ENCODE data around the gene MPPED2.

MPPED2 gene

GRCh38 chr11:30489511-30489910, 96.6 kb downstream of the MPPED2 start:
- no peaks in the 10 kb centered on the region for H3K36me3 ChIP-seq (ENCODE audit: control insufficient read depth in 4 of 4, insufficient read depth in 4 of 4, low read length in 3 of 4)
- H3K4me3 ChIP-seq (ENCODE audit: control insufficient read depth in 1 of 7, extremely low read depth in 1 of 7, insufficient read depth in 4 of 7, low read depth in 2 of 7, low read length in 6 of 7): no peak overlapping the region
- no peaks in the 10 kb centered on the region for H3K27me3 ChIP-seq (replicated peaks in 2 of 5; ENCODE audit: control insufficient read depth in 4 of 5, insufficient read depth in 5 of 5, low read length in 4 of 5)
- no peak for DNase-seq
- POLR2A ChIA-PET: no interaction called here
- H3K9me3 ChIP-seq (ENCODE audit: control extremely low read depth in 1 of 5, control insufficient read depth in 4 of 5, insufficient read depth in 2 of 5, low read depth in 1 of 5, low read length in 4 of 5): no peaks in the 10 kb centered on the region
- WGBS (ENCODE audit: insufficient coverage): 88% methylated on average over 2 of the region's 4 CpGs
- peaks cover 6 to 47% (median 18%) of the 10 kb centered on the region in 4 experiments for H3K4me1 ChIP-seq (ENCODE audit: control extremely low read depth in 1 of 4, control insufficient read depth in 4 of 4, insufficient read depth in 4 of 4, low read length in 3 of 4)
- CTCF ChIA-PET: interaction anchor here (0.6 to 1.0 kb wide), 3 partner anchors 27 to 144 kb away, joined by 3 to 4 read pairs (median 3); no protein-coding TSS in a partner anchor
- no peak overlapping the region for H3K27ac ChIP-seq (ENCODE audit: insufficient read depth in 1 of 2, low read depth in 1 of 2, low read length in 2 of 2, poor library complexity in 1 of 2, severe bottlenecking in 2 of 2)

- H3K4me1 ChIP-seq (ENCODE audit: control extremely low read depth in 1 of 4, control insufficient read depth in 4 of 4, insufficient read depth in 4 of 4, low read length in 3 of 4): peaks cover 6 to 51% (median 18%) of the 10 kb centered on the region in 4 experiments
- no peak overlapping the region for H3K27ac ChIP-seq (ENCODE audit: insufficient read depth in 1 of 2, low read depth in 1 of 2, low read length in 2 of 2, poor library complexity in 1 of 2, severe bottlenecking in 2 of 2)
- CTCF ChIA-PET: interaction anchor here (0.6 to 1.0 kb wide), 2 partner anchors 117 to 144 kb away, joined by 3 read pairs; no protein-coding TSS in a partner anchor
- 100% methylated on average over 1 of the region's 1 CpG for WGBS (ENCODE audit: insufficient coverage)
- H3K9me3 ChIP-seq (ENCODE audit: control extremely low read depth in 1 of 5, control insufficient read depth in 4 of 5, insufficient read depth in 2 of 5, low read depth in 1 of 5, low read length in 4 of 5): no peaks in the 10 kb centered on the region
- POLR2A ChIA-PET: interaction anchor here (0.7 kb wide), 1 partner anchor 100 kb away, joined by 3 read pairs; no protein-coding TSS in a partner anchor
- DNase-seq: no peak
- H3K27me3 ChIP-seq (replicated peaks in 2 of 5; ENCODE audit: control insufficient read depth in 4 of 5, insufficient read depth in 5 of 5, low read length in 4 of 5): no peaks in the 10 kb centered on the region
- no peak overlapping the region for H3K4me3 ChIP-seq (ENCODE audit: control insufficient read depth in 1 of 7, extremely low read depth in 1 of 7, insufficient read depth in 4 of 7, low read depth in 2 of 7, low read length in 6 of 7)
- H3K36me3 ChIP-seq (ENCODE audit: control insufficient read depth in 4 of 4, insufficient read depth in 4 of 4, low read length in 3 of 4): no peaks in the 10 kb centered on the region
These were observed 97.1 kb downstream of the MPPED2 start for GRCh38 chr11:30489076-30489475.

GRCh38 chr11:30488304-30488998, 97.7 kb downstream of the MPPED2 start:
- Histone ChIP-seq H3K4me3 (ENCODE audit: control insufficient read depth in 1 of 7, extremely low read depth in 1 of 7, insufficient read depth in 4 of 7, low read depth in 2 of 7, low read length in 6 of 7) (no peak overlapping the region), H3K4me1 (ENCODE audit: control extremely low read depth in 1 of 4, control insufficient read depth in 4 of 4, insufficient read depth in 4 of 4, low read length in 3 of 4) (peaks cover 6 to 56% (median 18%) of the 10 kb centered on the region in 4 experiments), H3K27me3 (replicated peaks in 2 of 5; ENCODE audit: control insufficient read depth in 4 of 5, insufficient read depth in 5 of 5, low read length in 4 of 5) (no peaks in the 10 kb centered on the region), H3K36me3 (ENCODE audit: control insufficient read depth in 4 of 4, insufficient read depth in 4 of 4, low read length in 3 of 4) (no peaks in the 10 kb centered on the region), H3K27ac (ENCODE audit: insufficient read depth in 1 of 2, low read depth in 1 of 2, low read length in 2 of 2, poor library complexity in 1 of 2, severe bottlenecking in 2 of 2) (no peak overlapping the region), H3K9me3 (ENCODE audit: control extremely low read depth in 1 of 5, control insufficient read depth in 4 of 5, insufficient read depth in 2 of 5, low read depth in 1 of 5, low read length in 4 of 5) (no peaks in the 10 kb centered on the region)
- DNase-seq: no peak
- CTCF ChIA-PET: interaction anchor here (0.6 to 1.0 kb wide), 2 partner anchors 118 to 143 kb away, joined by 3 read pairs; no protein-coding TSS in a partner anchor
- POLR2A ChIA-PET: interaction anchor here (0.7 to 1.1 kb wide), 2 partner anchors 45 to 101 kb away, joined by 3 to 4 read pairs; no protein-coding TSS in a partner anchor
- 81% methylated on average over 4 of the region's 8 CpGs for WGBS (ENCODE audit: insufficient coverage)

GRCh38 chr11:30487200-30487898, 98.8 kb downstream of the MPPED2 start:
- Histone ChIP-seq H3K36me3 (ENCODE audit: control insufficient read depth in 4 of 4, insufficient read depth in 4 of 4, low read length in 3 of 4) (no peaks in the 10 kb centered on the region), H3K4me3 (ENCODE audit: control insufficient read depth in 1 of 7, extremely low read depth in 1 of 7, insufficient read depth in 4 of 7, low read depth in 2 of 7, low read length in 6 of 7) (peak overlapping the region in 2 of 7 experiments; percentile 19 to 20), H3K9me3 (ENCODE audit: control extremely low read depth in 1 of 5, control insufficient read depth in 4 of 5, insufficient read depth in 2 of 5, low read depth in 1 of 5, low read length in 4 of 5) (no peaks in the 10 kb centered on the region), H3K4me1 (ENCODE audit: control extremely low read depth in 1 of 4, control insufficient read depth in 4 of 4, insufficient read depth in 4 of 4, low read length in 3 of 4) (peaks cover 6 to 66% (median 24%) of the 10 kb centered on the region in 4 experiments), H3K27ac (ENCODE audit: insufficient read depth in 1 of 2, low read depth in 1 of 2, low read length in 2 of 2, poor library complexity in 1 of 2, severe bottlenecking in 2 of 2) (peak overlapping the region in 1 of 2 experiments; percentile 23), H3K27me3 (replicated peaks in 2 of 5; ENCODE audit: control insufficient read depth in 4 of 5, insufficient read depth in 5 of 5, low read length in 4 of 5) (no peaks in the 10 kb centered on the region)
- ChIA-PET CTCF (interaction anchor here (0.9 to 1.6 kb wide), 5 partner anchors 13 to 161 kb away, joined by 3 to 4 read pairs (median 4); no protein-coding TSS in a partner anchor), POLR2A (interaction anchor here (1.1 kb wide), 1 partner anchor 44 kb away, joined by 4 read pairs; no protein-coding TSS in a partner anchor)
- WGBS (ENCODE audit: insufficient coverage): 0% methylated on average over 3 of the region's 3 CpGs
- peak; percentile 85 to 99 (median 97) for DNase-seq

- H3K9me3 ChIP-seq (ENCODE audit: control extremely low read depth in 1 of 5, control insufficient read depth in 4 of 5, insufficient read depth in 2 of 5, low read depth in 1 of 5, low read length in 4 of 5): no peaks in the 10 kb centered on the region
- peaks cover 6 to 79% (median 32%) of the 10 kb centered on the region in 4 experiments for H3K4me1 ChIP-seq (ENCODE audit: control extremely low read depth in 1 of 4, control insufficient read depth in 4 of 4, insufficient read depth in 4 of 4, low read length in 3 of 4)
- WGBS (ENCODE audit: insufficient coverage): 100% methylated on average over 1 of the region's 3 CpGs
- DNase-seq: no peak
- ChIA-PET CTCF (interaction anchor here (1.2 to 1.3 kb wide), 2 partner anchors 11 to 50 kb away, joined by 3 read pairs; no protein-coding TSS in a partner anchor), POLR2A (no interaction called here)
- H3K27me3 ChIP-seq (replicated peaks in 2 of 5; ENCODE audit: control insufficient read depth in 4 of 5, insufficient read depth in 5 of 5, low read length in 4 of 5): no peaks in the 10 kb centered on the region
- no peak overlapping the region for H3K4me3 ChIP-seq (ENCODE audit: control insufficient read depth in 1 of 7, extremely low read depth in 1 of 7, insufficient read depth in 4 of 7, low read depth in 2 of 7, low read length in 6 of 7)
- H3K27ac ChIP-seq (ENCODE audit: insufficient read depth in 1 of 2, low read depth in 1 of 2, low read length in 2 of 2, poor library complexity in 1 of 2, severe bottlenecking in 2 of 2): no peak overlapping the region
- no peaks in the 10 kb centered on the region for H3K36me3 ChIP-seq (ENCODE audit: control insufficient read depth in 4 of 4, insufficient read depth in 4 of 4, low read length in 3 of 4)
These were observed 100.4 kb downstream of the MPPED2 start for GRCh38 chr11:30485756-30486155.

GRCh38 chr11:30485222-30485621, 100.9 kb downstream of the MPPED2 start:
- no peak overlapping the region for H3K4me3 ChIP-seq (ENCODE audit: control insufficient read depth in 1 of 7, extremely low read depth in 1 of 7, insufficient read depth in 4 of 7, low read depth in 2 of 7, low read length in 6 of 7)
- H3K9me3 ChIP-seq (ENCODE audit: control extremely low read depth in 1 of 5, control insufficient read depth in 4 of 5, insufficient read depth in 2 of 5, low read depth in 1 of 5, low read length in 4 of 5): no peaks in the 10 kb centered on the region
- peaks cover 6 to 76% (median 32%) of the 10 kb centered on the region in 4 experiments for H3K4me1 ChIP-seq (ENCODE audit: control extremely low read depth in 1 of 4, control insufficient read depth in 4 of 4, insufficient read depth in 4 of 4, low read length in 3 of 4)
- H3K27ac ChIP-seq (ENCODE audit: insufficient read depth in 1 of 2, low read depth in 1 of 2, low read length in 2 of 2, poor library complexity in 1 of 2, severe bottlenecking in 2 of 2): no peak overlapping the region
- WGBS (ENCODE audit: insufficient coverage): no CpG with 5 or more reads among the region's 3 CpGs
- no peaks in the 10 kb centered on the region for H3K36me3 ChIP-seq (ENCODE audit: control insufficient read depth in 4 of 4, insufficient read depth in 4 of 4, low read length in 3 of 4)
- no peaks in the 10 kb centered on the region for H3K27me3 ChIP-seq (replicated peaks in 2 of 5; ENCODE audit: control insufficient read depth in 4 of 5, insufficient read depth in 5 of 5, low read length in 4 of 5)
- DNase-seq: no peak
- CTCF ChIA-PET: no interaction called here
- POLR2A ChIA-PET: no interaction called here
